ENCODE data around the gene ZNF8. TPM values are rescaled to one million over a fixed set of nuclear protein-coding genes. Genes with fewer than 3 reads are reported as not detected.

Gene ZNF8
- total RNA-seq, 2 experiments from 2014 or later = 8.6 to 8.9 TPM

- peaks cover 13% of the 10 kb centered on the region for H3K4me1 Mint-ChIP-seq
- no peak overlapping the region for H3K27ac Mint-ChIP-seq
- no peak overlapping the region for H3K4me3 Mint-ChIP-seq
- H3K9me3 Mint-ChIP-seq = peaks cover 10% of the 10 kb centered on the region
- no peaks in the 10 kb centered on the region for H3K27me3 Mint-ChIP-seq
- POLR2A ChIA-PET = no interaction called here
- H3K36me3 Mint-ChIP-seq = peaks cover 61% of the 10 kb centered on the region
- no peak for DNase-seq
- no peak for ATAC-seq (ENCODE audit: low read depth)
Measured at GRCh38 chr19:58275564-58275963, 3.2 kb upstream of the ZNF8 start.

DNA sequence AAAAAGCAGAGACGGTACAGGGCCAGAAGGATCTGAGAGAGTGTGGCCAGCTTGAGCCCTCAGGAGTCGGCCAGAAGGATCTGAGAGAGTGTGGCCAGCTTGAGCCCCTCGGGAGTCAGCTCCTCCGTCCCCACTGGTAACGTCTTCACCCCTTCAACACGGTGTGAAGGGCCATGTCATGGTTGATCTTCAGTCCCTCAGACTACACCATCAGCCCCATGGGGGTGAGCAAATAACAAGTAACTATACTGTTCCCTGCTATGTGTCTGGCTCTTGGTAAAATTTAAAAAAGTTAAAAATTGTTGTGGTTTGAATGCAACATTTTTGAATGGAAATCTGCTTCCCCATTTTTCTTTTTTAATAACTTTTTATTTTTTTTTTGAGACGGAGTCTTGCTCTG, 1.6 kb upstream of the ZNF8 start:
- Mint-ChIP-seq H3K27ac (no peak overlapping the region), H3K36me3 (peaks cover 56% of the 10 kb centered on the region), H3K9me3 (peaks cover 10% of the 10 kb centered on the region), H3K27me3 (no peaks in the 10 kb centered on the region), H3K4me1 (peaks cover 19% of the 10 kb centered on the region), H3K4me3 (peak overlapping the region; percentile 19)
- no peak for DNase-seq
- POLR2A ChIA-PET = no interaction called here
- ATAC-seq (ENCODE audit: low read depth) = no peak

GRCh38 chr19:58277748-58278540, 811 bp upstream of the ZNF8 start:
- peak overlapping the region; percentile 91 for H3K4me3 Mint-ChIP-seq
- H3K36me3 Mint-ChIP-seq = peaks cover 54% of the 10 kb centered on the region
- H3K27ac Mint-ChIP-seq = peak overlapping the region; percentile 93
- peaks cover 10% of the 10 kb centered on the region for H3K9me3 Mint-ChIP-seq
- DNase-seq (no peak), ATAC-seq (ENCODE audit: low read depth) (peak; percentile 5)
- no peaks in the 10 kb centered on the region for H3K27me3 Mint-ChIP-seq
- H3K4me1 Mint-ChIP-seq = peaks cover 19% of the 10 kb centered on the region
- POLR2A ChIA-PET = interaction anchor here (0.5 to 1.8 kb wide), 14 partner anchors 10 to 295 kb away, joined by 3 to 14 read pairs (median 4); partner anchors contain the start of genes ZBTB45, ZNF274, ZNF544 and ZNF584

DNA sequence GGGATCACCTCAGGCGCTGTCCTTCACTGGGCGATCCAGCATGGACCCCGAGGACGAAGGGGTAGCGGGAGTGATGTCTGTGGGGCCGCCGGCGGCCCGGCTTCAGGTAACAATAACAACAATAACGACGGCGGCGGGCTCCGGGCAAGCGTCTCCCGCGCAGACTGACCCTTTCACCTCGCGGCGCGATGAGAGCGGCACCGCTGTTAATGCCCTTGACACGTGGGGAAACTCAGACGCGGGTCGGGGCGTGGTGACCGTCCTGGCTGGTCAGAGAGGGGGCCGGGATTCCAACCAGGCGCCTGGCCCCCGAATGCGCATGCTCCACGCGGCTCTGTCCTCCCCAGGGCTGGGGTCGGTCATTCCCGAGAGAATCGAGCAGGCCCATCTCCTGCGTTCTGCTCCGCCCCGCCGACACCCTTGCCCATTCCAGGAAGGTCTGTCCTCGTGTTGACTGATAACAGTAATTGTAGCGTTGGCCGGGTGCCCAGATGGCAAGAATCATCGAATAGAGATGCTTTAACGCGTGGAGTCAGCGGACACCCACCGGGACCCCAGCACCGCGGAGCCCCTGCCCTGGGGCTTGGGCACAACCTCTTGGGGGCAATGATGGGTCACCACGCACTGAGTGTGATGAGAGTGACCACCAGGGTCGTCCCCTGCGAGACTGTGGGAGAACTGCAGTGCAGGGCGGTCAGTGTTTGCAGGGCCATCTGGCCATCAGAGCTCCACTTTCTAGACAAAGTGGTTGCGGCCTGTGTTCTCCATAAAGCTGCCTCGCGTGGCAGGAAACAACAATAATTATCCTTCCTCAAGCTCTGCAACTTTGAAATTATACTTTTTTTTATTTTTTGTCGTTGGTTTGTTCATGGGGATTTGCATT, 528 bp downstream of the ZNF8 start:
- peaks cover 19% of the 10 kb centered on the region for H3K4me1 Mint-ChIP-seq
- peak overlapping the region; percentile 93 for H3K27ac Mint-ChIP-seq
- peak overlapping the region; percentile 91 for H3K4me3 Mint-ChIP-seq
- DNase-seq (no peak), ATAC-seq (ENCODE audit: low read depth) (no peak)
- H3K9me3 Mint-ChIP-seq = peaks cover 8% of the 10 kb centered on the region
- POLR2A ChIA-PET = interaction anchor here (0.6 to 1.8 kb wide), 12 partner anchors 15 to 1039 kb away, joined by 3 to 14 read pairs (median 4); partner anchors contain the start of genes ZBTB45, ZNF274, ZNF544 and ZNF584
- no peaks in the 10 kb centered on the region for H3K27me3 Mint-ChIP-seq
- peaks cover 51% of the 10 kb centered on the region for H3K36me3 Mint-ChIP-seq

DNA sequence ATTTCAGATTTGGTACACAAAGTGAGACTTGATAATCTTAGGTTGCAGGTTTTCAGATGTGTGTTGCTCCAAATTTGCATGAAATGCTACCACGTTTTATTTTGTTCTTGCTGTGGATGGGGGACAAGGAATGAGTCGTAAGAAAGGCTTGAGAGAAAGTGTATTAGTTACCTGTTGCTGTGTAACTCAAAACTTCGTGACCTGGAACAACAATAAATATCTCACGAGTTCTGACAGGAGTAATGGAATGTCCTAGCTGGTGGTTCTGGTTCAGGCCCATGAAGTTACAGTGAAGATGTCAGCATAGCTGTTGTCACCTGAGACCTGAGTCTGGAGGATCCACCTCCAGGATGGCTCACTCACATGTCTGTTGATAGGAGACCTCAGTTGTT, 1.2 kb downstream of the ZNF8 start:
- POLR2A ChIA-PET = interaction anchor here (0.6 to 1.8 kb wide), 4 partner anchors 29 to 1039 kb away, joined by 3 to 7 read pairs (median 4); partner anchors contain the start of genes ZNF274, ZNF805 and ZSCAN22
- Mint-ChIP-seq H3K36me3 (peaks cover 47% of the 10 kb centered on the region), H3K9me3 (peaks cover 8% of the 10 kb centered on the region), H3K27me3 (no peaks in the 10 kb centered on the region), H3K4me3 (peak overlapping the region; percentile 91), H3K4me1 (peaks cover 19% of the 10 kb centered on the region), H3K27ac (peak overlapping the region; percentile 93)
- DNase-seq (no peak), ATAC-seq (ENCODE audit: low read depth) (no peak)

GRCh38 chr19:58284199-58284598, 5.4 kb downstream of the ZNF8 start:
- H3K4me1 Mint-ChIP-seq = peaks cover 19% of the 10 kb centered on the region
- H3K36me3 Mint-ChIP-seq = peaks cover 67% of the 10 kb centered on the region
- H3K27ac Mint-ChIP-seq = no peak overlapping the region
- no peak overlapping the region for H3K4me3 Mint-ChIP-seq
- no peaks in the 10 kb centered on the region for H3K27me3 Mint-ChIP-seq
- POLR2A ChIA-PET = no interaction called here
- H3K9me3 Mint-ChIP-seq = peaks cover 7% of the 10 kb centered on the region
- DNase-seq = no peak
- no peak for ATAC-seq (ENCODE audit: low read depth)

GRCh38 chr19:58291943-58292342, 13.2 kb downstream of the ZNF8 start:
- Mint-ChIP-seq H3K27me3 (no peaks in the 10 kb centered on the region), H3K4me3 (no peak overlapping the region), H3K4me1 (no peaks in the 10 kb centered on the region), H3K9me3 (peaks cover 25% of the 10 kb centered on the region), H3K27ac (no peak overlapping the region), H3K36me3 (peaks cover 94% of the 10 kb centered on the region)
- POLR2A ChIA-PET = no interaction called here
- no peak for DNase-seq
- ATAC-seq (ENCODE audit: low read depth) = no peak

DNA sequence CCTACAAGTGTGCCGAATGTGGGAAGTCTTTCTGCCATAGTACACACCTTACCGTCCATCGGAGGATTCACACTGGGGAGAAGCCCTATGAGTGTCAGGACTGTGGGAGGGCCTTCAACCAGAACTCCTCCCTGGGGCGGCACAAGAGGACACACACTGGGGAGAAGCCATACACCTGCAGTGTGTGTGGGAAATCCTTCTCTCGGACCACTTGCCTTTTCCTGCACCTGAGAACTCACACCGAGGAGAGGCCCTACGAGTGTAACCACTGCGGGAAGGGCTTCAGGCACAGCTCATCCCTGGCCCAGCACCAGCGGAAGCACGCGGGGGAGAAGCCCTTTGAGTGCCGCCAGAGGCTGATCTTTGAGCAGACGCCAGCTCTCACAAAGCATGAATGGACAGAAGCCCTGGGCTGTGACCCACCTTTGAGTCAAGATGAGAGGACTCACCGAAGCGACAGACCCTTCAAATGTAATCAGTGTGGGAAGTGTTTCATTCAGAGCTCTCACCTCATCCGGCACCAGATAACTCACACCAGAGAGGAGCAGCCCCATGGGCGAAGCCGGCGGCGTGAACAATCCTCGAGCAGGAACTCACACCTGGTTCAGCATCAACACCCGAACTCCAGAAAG, 16.1 kb downstream of the ZNF8 start:
- no peak for ATAC-seq (ENCODE audit: low read depth)
- POLR2A ChIA-PET = no interaction called here
- H3K27ac Mint-ChIP-seq = no peak overlapping the region
- H3K4me1 Mint-ChIP-seq = no peaks in the 10 kb centered on the region
- H3K4me3 Mint-ChIP-seq = no peak overlapping the region
- peaks cover 90% of the 10 kb centered on the region for H3K36me3 Mint-ChIP-seq
- H3K27me3 Mint-ChIP-seq = no peaks in the 10 kb centered on the region
- peaks cover 25% of the 10 kb centered on the region for H3K9me3 Mint-ChIP-seq
- no peak for DNase-seq

- H3K9me3 Mint-ChIP-seq = peaks cover 27% of the 10 kb centered on the region
- no peak overlapping the region for H3K4me3 Mint-ChIP-seq
- H3K4me1 Mint-ChIP-seq = no peaks in the 10 kb centered on the region
- H3K27me3 Mint-ChIP-seq = no peaks in the 10 kb centered on the region
- peaks cover 91% of the 10 kb centered on the region for H3K36me3 Mint-ChIP-seq
- no peak for DNase-seq
- no peak overlapping the region for H3K27ac Mint-ChIP-seq
- POLR2A ChIA-PET = no interaction called here
- ATAC-seq (ENCODE audit: low read depth) = no peak
Measured at GRCh38 chr19:58296104-58296503, 17.3 kb downstream of the ZNF8 start.

GRCh38 chr19:58300620-58301019, 21.9 kb downstream of the ZNF8 start:
- DNase-seq (no peak), ATAC-seq (ENCODE audit: low read depth) (no peak)
- POLR2A ChIA-PET = no interaction called here
- Mint-ChIP-seq H3K27ac (no peak overlapping the region), H3K27me3 (no peaks in the 10 kb centered on the region), H3K9me3 (peaks cover 11% of the 10 kb centered on the region), H3K4me3 (no peak overlapping the region), H3K4me1 (peaks cover 7% of the 10 kb centered on the region), H3K36me3 (peaks cover 74% of the 10 kb centered on the region)

GRCh38 chr19:58304255-58304654, 25.5 kb downstream of the ZNF8 start:
- H3K27me3 Mint-ChIP-seq = no peaks in the 10 kb centered on the region
- POLR2A ChIA-PET = interaction anchor here (0.8 to 1.5 kb wide), 2 partner anchors 22 to 135 kb away, joined by 5 to 7 read pairs; partner anchors contain the start of genes ZNF132 and ZSCAN22
- no peak for ATAC-seq (ENCODE audit: low read depth)
- H3K4me3 Mint-ChIP-seq = peak overlapping the region; percentile 92
- peaks cover 7% of the 10 kb centered on the region for H3K9me3 Mint-ChIP-seq
- peaks cover 27% of the 10 kb centered on the region for H3K4me1 Mint-ChIP-seq
- peaks cover 71% of the 10 kb centered on the region for H3K36me3 Mint-ChIP-seq
- DNase-seq = no peak
- peak overlapping the region; percentile 97 for H3K27ac Mint-ChIP-seq

DNA sequence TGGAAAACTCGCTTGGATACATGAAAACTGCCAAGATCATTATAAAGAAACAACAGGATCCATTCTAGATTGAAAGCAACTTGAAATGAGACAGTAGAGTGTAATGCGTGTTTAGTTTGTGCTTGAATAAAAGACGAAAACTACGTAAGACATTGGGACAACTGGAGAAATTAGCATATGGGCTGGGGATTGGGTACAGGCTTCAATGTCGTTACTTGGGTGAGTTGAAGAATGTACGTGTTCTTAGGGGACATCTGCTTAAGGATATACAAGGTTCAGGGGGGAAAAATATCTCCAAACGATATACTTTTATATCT, 26.0 kb downstream of the ZNF8 start:
- Mint-ChIP-seq H3K4me1 (peaks cover 30% of the 10 kb centered on the region), H3K4me3 (peak overlapping the region; percentile 92), H3K9me3 (peaks cover 7% of the 10 kb centered on the region), H3K27me3 (no peaks in the 10 kb centered on the region), H3K36me3 (peaks cover 74% of the 10 kb centered on the region), H3K27ac (peak overlapping the region; percentile 97)
- POLR2A ChIA-PET = interaction anchor here (0.6 to 1.5 kb wide), 7 partner anchors 16 to 135 kb away, joined by 3 to 7 read pairs (median 3); partner anchors contain the start of genes ZNF132, ZNF274 and ZSCAN22
- DNase-seq = no peak
- ATAC-seq (ENCODE audit: low read depth) = no peak

All from activated naive CD8-positive, alpha-beta T cell treated with anti-CD3 and anti-CD28 coated beads, Interleukin-2, amount 10 ng/mL, durations not matched to agents 7 days and 5 days (primary cell).